Right lobe of liver (tissue), 6 donors: ENCODE measurements around the gene PDLIM3. TPM values are rescaled to one million over a fixed set of nuclear protein-coding genes. Genes with fewer than 3 reads are reported as not detected.

Source experiments
- ATAC-seq, 4 donors: fragments of 200-7000 bp; cut with Tn5 transposase; one replicate each; pipeline ENCODE4 v1.9.1; 2020; ENCODE audit warnings: mild to moderate bottlenecking in 4 of 4, moderate library complexity in 4 of 4
- DNase-seq, 3 donors: peaks; one replicate each; pipeline ENCODE4 v3.0.0-alpha.2; 2020
- H3K27ac ChIP-seq, 3 donors: fragments of 200-600 bp; one replicate each; pipeline ENCODE4 v1.8.0; 2022
- H3K27me3 ChIP-seq, 2 donors: fragments of 200-600 bp; one replicate each; pipeline ENCODE4 v1.8.0; 2022
- H3K36me3 ChIP-seq, 4 donors: fragments of 200-600 bp; sonication (generic) in 1 of 4; one replicate each; pipeline versions ENCODE4 v1.5.1 to v1.8.0; 2017 to 2022; ENCODE audit warnings: control low read depth in 1 of 4
- H3K4me1 ChIP-seq, 4 donors: fragments of 200-600 bp; sonication (generic) in 1 of 4; one replicate each; pipeline versions ENCODE4 v1.5.1 to v1.8.0; 2017 to 2022; ENCODE audit warnings: control low read depth in 1 of 4
- H3K4me3 ChIP-seq, 3 donors: fragments of 200-600 bp; one replicate each; pipeline ENCODE4 v1.8.0; 2022
- H3K9me3 ChIP-seq, 4 donors: fragments of 200-600 bp; sonication (generic) in 1 of 4; one replicate each; pipeline versions ENCODE4 v1.5.1 to v1.8.0; 2017 to 2022; ENCODE audit warnings: control low read depth in 1 of 4
- POLR2A ChIP-seq: fragments of 450-650 bp; IDR thresholded peaks from one replicate; pipeline ENCODE4 v1.6.1; 2017; ENCODE audit warnings: antibody characterized with exemption, mild to moderate bottlenecking
- WGBS: methylation state at CpG from one replicate; pipeline ENCODE4 v1.1.6; 2018; ENCODE audit warnings: low coverage, low lambda C conversion rate; ENCODE audit not compliant: insufficient coverage; ENCODE audit errors: missing lambda C conversion rate; 5-methylcytosine and 5-hydroxymethylcytosine counted together
- intact Hi-C, 2 donors: fragments of 100-400 bp; cut with DNase I; formaldehyde crosslinking; loops; one replicate each; pipeline versions ENCODE4 v1.11.2 to v1.14.1; 2022
- long read RNA-seq: library from polyadenylated mRNA; unstranded; transcript quantifications from one replicate; pipeline ENCODE4 v2.0.0, GENCODE V29; 2019
- total RNA-seq, 6 experiments: library from RNA; depleted of rRNA in 2 of 6; stranded (reverse); fragments of >200 nt in 2 of 6; fragmentation: NEBNext Ultra II Directional in 3 of 6; extraction: Animal tissue kit (Norgen Biotek cat#: 25700) in 3 of 6; gene quantifications; one replicate each; pipeline versions ENCODE4 v1.1.0 to v1.2.4, GENCODE V29; 2016 to 2023
- TF ChIP-seq, protein P1 (sequence below), 4 donors: fragments of 200-600 bp in 3 of 4; fragments of 450-650 bp in 1 of 4; IDR thresholded peaks; one replicate each; pipeline versions ENCODE4 v1.5.1 to v1.8.0; 2016 to 2022; ENCODE audit warnings: antibody characterized with exemption in 4 of 4, mild to moderate bottlenecking in 2 of 4
- donor health status: DM: no; HTN: yes; CAD: no.
- donor health status: DM: no; HTN: no; CAD: no.
- donor health status: DM: no; HTN: no; CAD: no.
- donor health status: DM: no; HTN: yes; CAD: no.
- donor health status: DM: no; HTN: yes; CAD: no.

PDLIM3 gene
- total RNA-seq = 10 to 100 TPM in 2 of 6 experiments, 1 to 10 TPM in 4; 1.8 to 23.7 (median 6.1) TPM
- long read RNA-seq, partial matches to known transcripts = 1 of 1 reads
- long read RNA-seq, other reads (novel, unspliced or antisense) = 0 of 1 reads

DNA sequence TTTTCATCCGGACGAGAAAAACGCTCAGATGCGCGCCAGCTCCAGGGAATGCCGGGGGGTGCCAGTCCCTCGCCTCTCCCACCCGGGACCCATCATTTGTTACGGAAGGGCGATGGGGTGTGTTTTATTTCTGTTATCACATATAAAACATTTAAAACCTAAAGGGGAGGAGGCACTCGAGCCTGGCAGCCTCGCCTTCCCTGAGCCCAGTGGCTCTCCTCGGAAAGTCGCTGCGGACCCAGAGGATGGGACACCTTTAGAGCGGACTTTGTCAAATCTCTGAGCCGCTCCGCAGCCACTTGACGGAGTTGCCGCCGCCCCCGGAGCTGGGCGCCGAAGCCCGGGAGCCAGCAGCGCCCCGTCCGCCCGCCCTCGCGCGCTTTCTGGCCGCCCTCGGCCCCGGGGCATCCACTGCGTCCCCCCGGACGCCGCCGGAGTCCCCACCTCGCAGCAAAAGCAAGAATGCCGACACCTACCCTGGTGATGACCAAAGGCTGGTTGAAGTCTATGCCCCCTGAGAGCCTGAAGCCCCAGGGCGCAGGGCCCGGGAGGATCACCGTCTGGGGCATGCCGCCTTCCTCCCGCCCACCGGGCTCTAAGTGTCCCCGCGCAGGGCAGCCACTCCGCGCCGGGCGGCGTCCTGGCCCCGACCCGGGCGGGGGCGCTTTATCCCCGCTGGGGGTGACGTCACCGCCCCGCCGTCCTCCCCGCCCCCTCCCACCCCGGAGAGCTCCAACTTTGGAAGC lies at the start of gene PDLIM3:
Gene PDLIM3, minus strand, starts transcription at position 642 of the 746 bp plus-strand sequence. Its CDS starts 73 bp downstream, at position 569.
- no peaks in the 10 kb centered on the region for H3K36me3 ChIP-seq
- 2% methylated on average over 34 of the region's 66 CpGs for WGBS
- peak within 1 kb of the TSS; percentile 60 to 86 (median 61) for H3K27ac ChIP-seq
- TF ChIP-seq, protein P1, sequence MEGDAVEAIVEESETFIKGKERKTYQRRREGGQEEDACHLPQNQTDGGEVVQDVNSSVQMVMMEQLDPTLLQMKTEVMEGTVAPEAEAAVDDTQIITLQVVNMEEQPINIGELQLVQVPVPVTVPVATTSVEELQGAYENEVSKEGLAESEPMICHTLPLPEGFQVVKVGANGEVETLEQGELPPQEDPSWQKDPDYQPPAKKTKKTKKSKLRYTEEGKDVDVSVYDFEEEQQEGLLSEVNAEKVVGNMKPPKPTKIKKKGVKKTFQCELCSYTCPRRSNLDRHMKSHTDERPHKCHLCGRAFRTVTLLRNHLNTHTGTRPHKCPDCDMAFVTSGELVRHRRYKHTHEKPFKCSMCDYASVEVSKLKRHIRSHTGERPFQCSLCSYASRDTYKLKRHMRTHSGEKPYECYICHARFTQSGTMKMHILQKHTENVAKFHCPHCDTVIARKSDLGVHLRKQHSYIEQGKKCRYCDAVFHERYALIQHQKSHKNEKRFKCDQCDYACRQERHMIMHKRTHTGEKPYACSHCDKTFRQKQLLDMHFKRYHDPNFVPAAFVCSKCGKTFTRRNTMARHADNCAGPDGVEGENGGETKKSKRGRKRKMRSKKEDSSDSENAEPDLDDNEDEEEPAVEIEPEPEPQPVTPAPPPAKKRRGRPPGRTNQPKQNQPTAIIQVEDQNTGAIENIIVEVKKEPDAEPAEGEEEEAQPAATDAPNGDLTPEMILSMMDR (IDR thresholded peaks at IDR 0.05) = no peak
- TF ChIP-seq POLR2A = peak; percentile 65
- DNase-seq (peak; percentile 54 to 76 (median 56)), ATAC-seq (peak; percentile 73 to 93 (median 86))
- H3K9me3 ChIP-seq = no peaks in the 10 kb centered on the region
- peak within 1 kb of the TSS; percentile 53 to 85 (median 57) for H3K4me3 ChIP-seq
- intact Hi-C loops = no loop called here
- H3K27me3 ChIP-seq = no peaks in the 10 kb centered on the region
- peaks cover 0 to 6% (median 0%) of the 10 kb centered on the region in 4 donors for H3K4me1 ChIP-seq

DNA sequence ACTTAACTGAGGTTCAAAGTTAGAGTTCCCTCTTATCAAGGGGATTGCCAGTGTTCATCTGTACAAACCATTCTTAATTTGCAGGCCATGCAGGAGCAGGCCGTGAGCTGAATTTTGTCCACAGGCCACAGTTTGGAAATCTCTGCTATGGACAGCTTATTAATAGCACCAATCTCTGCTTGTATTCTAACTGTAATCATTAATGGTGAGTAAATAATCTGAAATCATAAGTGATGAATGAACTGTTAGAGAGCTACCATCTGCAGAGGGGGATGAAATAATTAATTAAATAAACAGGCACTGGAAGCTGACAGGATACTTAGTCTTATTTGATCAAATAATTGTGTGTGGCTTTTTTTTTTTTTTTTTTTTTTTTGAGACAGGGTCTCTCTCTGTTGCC lies 48.5 kb upstream of the PDLIM3 start:
- no peak for TF ChIP-seq POLR2A
- TF ChIP-seq, protein P1 (IDR thresholded peaks at IDR 0.05) = no peak
- H3K4me3 ChIP-seq = no peak overlapping the region
- intact Hi-C loops = no loop called here
- no peaks in the 10 kb centered on the region for H3K9me3 ChIP-seq
- H3K36me3 ChIP-seq = no peaks in the 10 kb centered on the region
- ATAC-seq (no peak), DNase-seq (no peak)
- H3K4me1 ChIP-seq = no peaks in the 10 kb centered on the region
- 64% methylated on average over 1 of the region's 1 CpG for WGBS
- H3K27me3 ChIP-seq = no peaks in the 10 kb centered on the region
- H3K27ac ChIP-seq = no peak overlapping the region

- DNase-seq (no peak), ATAC-seq (peak; percentile 16 to 43 (median 37))
- intact Hi-C loops = no loop called here
- Histone ChIP-seq H3K36me3 (no peaks in the 10 kb centered on the region), H3K4me1 (no peaks in the 10 kb centered on the region), H3K4me3 (no peak overlapping the region), H3K9me3 (no peaks in the 10 kb centered on the region), H3K27me3 (no peaks in the 10 kb centered on the region), H3K27ac (no peak overlapping the region)
- TF ChIP-seq, protein P1 (IDR thresholded peaks at IDR 0.05) = no peak
- TF ChIP-seq POLR2A = no peak
- WGBS = 60% methylated on average over 5 of the region's 7 CpGs
Observed at GRCh38 chr4:185582651-185583400, 47.5 kb upstream of the PDLIM3 start.

- Histone ChIP-seq H3K9me3 (no peaks in the 10 kb centered on the region), H3K4me3 (no peak overlapping the region), H3K4me1 (no peaks in the 10 kb centered on the region), H3K27ac (no peak overlapping the region), H3K27me3 (no peaks in the 10 kb centered on the region), H3K36me3 (no peaks in the 10 kb centered on the region)
- WGBS = 84% methylated on average over 10 of the region's 12 CpGs
- intact Hi-C loops = no loop called here
- ATAC-seq (no peak), DNase-seq (no peak)
- TF ChIP-seq, protein P1 (IDR thresholded peaks at IDR 0.05) = no peak
- no peak for TF ChIP-seq POLR2A
Observed at GRCh38 chr4:185580699-185581098, 45.4 kb upstream of the PDLIM3 start.
